Thoracic aorta (tissue), 2 donors: ENCODE measurements around the gene BTBD18. TPM values are rescaled to one million over a fixed set of nuclear protein-coding genes. Genes with fewer than 3 reads are reported as not detected.
A peak's percentile ranks its signal among the peaks of the same experiment; 100 is the strongest.

Experiments
- ATAC-seq: fragments of 150-250 bp; one replicate; pipeline ENCODE4 v1.8.0; 2017; ENCODE audit warnings: low read depth; ENCODE audit not compliant: insufficient number of reproducible peaks, low FRiP score
- DNase-seq: peaks from one replicate; pipeline ENCODE4 v3.0.0-alpha.2; 2020; ENCODE audit warnings: low spot score
- H3K27ac ChIP-seq, 2 donors: fragments of 200-600 bp; sonication (generic); 1 replicate in 1 of 2; 2 replicates in 1 of 2; pipeline ENCODE4 v1.5.1; 2016; ENCODE audit warnings: mild to moderate bottlenecking in 2 of 2, moderate library complexity in 2 of 2
- H3K27me3 ChIP-seq: fragments of 200-600 bp; sonication (generic); replicated peaks from 2 replicates; pipeline ENCODE4 v1.6.0; 2016; ENCODE audit warnings: mild to moderate bottlenecking; ENCODE audit not compliant: insufficient read depth
- H3K36me3 ChIP-seq: fragments of 200-600 bp; sonication (generic); one replicate; pipeline ENCODE4 v1.5.1; 2016
- H3K4me1 ChIP-seq, 2 donors: fragments of 200-600 bp; sonication (generic); 1 replicate in 1 of 2; 2 replicates in 1 of 2; pipeline versions ENCODE4 v1.5.1 to v1.6.0; 2016; ENCODE audit warnings: low read depth in 2 of 2, mild to moderate bottlenecking in 1 of 2; ENCODE audit not compliant: control insufficient read depth in 1 of 2
- H3K4me3 ChIP-seq: fragments of 200-600 bp; sonication (generic); 2 replicates; pipeline ENCODE4 v1.5.1; 2016; ENCODE audit warnings: mild to moderate bottlenecking
- H3K9me3 ChIP-seq: fragments of 200-600 bp; sonication (generic); 2 replicates; pipeline ENCODE4 v1.5.1; 2016
- CTCF ChIP-seq: fragments of 200-600 bp; sonication (generic); IDR thresholded peaks from one replicate; pipeline ENCODE4 v1.5.1; 2019; ENCODE audit warnings: antibody characterized with exemption
- total RNA-seq, 2 donors: library from RNA; depleted of rRNA; stranded (reverse); fragments of >200 nt; gene quantifications; one replicate each; pipeline versions ENCODE4 v1.1.0 to v1.2.3, GENCODE V29; 2016

The BTBD18 gene
- total RNA-seq, 2 donors from 2014 or later, result not detected

- no peak for TF ChIP-seq CTCF
- peaks cover 6% of the 10 kb centered on the region for H3K36me3 ChIP-seq
- H3K4me1 ChIP-seq, result peaks cover 30 to 78% of the 10 kb centered on the region in 2 donors
- no peak for ATAC-seq
- no peak overlapping the region for H3K4me3 ChIP-seq
- peak overlapping the region; percentile 5 to 12 for H3K27ac ChIP-seq
- no peak for DNase-seq
- no peaks in the 10 kb centered on the region for H3K9me3 ChIP-seq
- no peaks in the 10 kb centered on the region for H3K27me3 ChIP-seq
These were observed 35.5 kb upstream of the BTBD18 start for GRCh38 chr11:57787006-57787604.

- ATAC-seq (no peak), DNase-seq (no peak)
- Histone ChIP-seq H3K36me3 (peaks cover under 1% of the 10 kb centered on the region), H3K4me1 (peaks cover 30 to 78% of the 10 kb centered on the region in 2 donors), H3K27me3 (no peaks in the 10 kb centered on the region), H3K4me3 (no peak overlapping the region), H3K27ac (peak overlapping the region; percentile 5 to 12), H3K9me3 (no peaks in the 10 kb centered on the region)
- no peak for TF ChIP-seq CTCF
These were observed 34.8 kb upstream of the BTBD18 start for GRCh38 chr11:57786436-57786835.

GRCh38 chr11:57785072-57785471 lies 33.5 kb upstream of the BTBD18 start:
- Histone ChIP-seq H3K9me3 (no peaks in the 10 kb centered on the region), H3K4me1 (peaks cover 31 to 80% of the 10 kb centered on the region in 2 donors), H3K27ac (no peak overlapping the region), H3K4me3 (no peak overlapping the region), H3K36me3 (no peaks in the 10 kb centered on the region), H3K27me3 (no peaks in the 10 kb centered on the region)
- no peak for ATAC-seq
- no peak for TF ChIP-seq CTCF
- DNase-seq, result no peak

DNA sequence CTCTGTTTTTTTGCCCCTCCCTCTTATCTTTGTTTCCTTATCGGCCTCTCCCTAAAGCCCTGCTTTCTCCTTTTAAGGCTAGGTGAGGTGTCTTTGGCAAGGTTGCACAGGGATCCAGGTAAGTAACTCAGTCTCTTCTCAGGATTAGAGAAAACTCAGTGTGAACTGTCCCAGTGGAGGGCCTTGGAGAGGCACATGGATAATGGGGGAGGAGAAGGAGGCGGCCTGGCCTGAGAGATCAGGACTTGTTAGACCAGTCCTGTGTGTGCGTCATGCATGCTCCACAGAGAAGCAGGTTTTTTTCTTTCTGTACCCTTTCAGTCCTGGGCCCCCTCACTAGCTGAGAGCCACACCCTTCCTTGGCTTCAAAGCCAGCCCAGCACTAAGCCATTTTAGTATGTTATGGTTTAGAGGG lies 29.9 kb upstream of the BTBD18 start:
- no peaks in the 10 kb centered on the region for H3K27me3 ChIP-seq
- TF ChIP-seq CTCF, result no peak
- ATAC-seq, result no peak
- peaks cover 46 to 82% of the 10 kb centered on the region in 2 donors for H3K4me1 ChIP-seq
- no peaks in the 10 kb centered on the region for H3K9me3 ChIP-seq
- H3K36me3 ChIP-seq, result no peaks in the 10 kb centered on the region
- H3K4me3 ChIP-seq, result no peak overlapping the region
- no peak for DNase-seq
- H3K27ac ChIP-seq, result peak overlapping the region in 1 of 2 donors; percentile 19

DNA sequence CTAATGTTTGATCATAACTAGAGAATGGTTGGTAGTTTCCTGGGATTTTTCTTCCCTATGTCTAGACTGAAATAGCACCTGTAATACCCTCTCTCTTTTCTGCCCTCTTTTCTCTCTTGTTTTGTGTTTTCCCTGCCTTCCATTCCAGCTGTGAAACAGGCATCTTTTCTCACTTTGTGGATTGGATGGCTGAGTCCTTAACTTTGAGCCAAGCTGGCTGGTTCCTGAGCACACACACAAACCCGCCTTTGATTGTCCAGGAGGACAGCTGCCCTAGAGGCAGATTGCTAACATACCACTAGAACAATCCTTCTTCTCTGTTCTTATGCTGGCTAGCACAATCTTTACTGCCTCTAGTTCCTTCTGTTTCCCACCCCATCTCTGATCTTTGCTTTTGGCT lies 27.7 kb upstream of the BTBD18 start:
- H3K4me3 ChIP-seq, result peak overlapping the region; percentile 42
- TF ChIP-seq CTCF, result no peak
- DNase-seq (no peak), ATAC-seq (no peak)
- peaks cover 62 to 81% of the 10 kb centered on the region in 2 donors for H3K4me1 ChIP-seq
- H3K27ac ChIP-seq, result peak overlapping the region; percentile 70 to 87
- H3K27me3 ChIP-seq, result no peaks in the 10 kb centered on the region
- H3K36me3 ChIP-seq, result no peaks in the 10 kb centered on the region
- no peaks in the 10 kb centered on the region for H3K9me3 ChIP-seq
